ENCODE results near the gene TMEM101. TPM values are rescaled to one million over a fixed set of nuclear protein-coding genes. Genes with fewer than 3 reads are reported as not detected.
A peak's percentile ranks its signal among the peaks of the same experiment; 100 is the strongest.

Gene TMEM101
- total and polyA plus RNA-seq, 2 of the 13 experiments (the other 11 are each of a cell fraction or from before 2014, with no cell fraction given): 72.0 to 100 TPM

DNA sequence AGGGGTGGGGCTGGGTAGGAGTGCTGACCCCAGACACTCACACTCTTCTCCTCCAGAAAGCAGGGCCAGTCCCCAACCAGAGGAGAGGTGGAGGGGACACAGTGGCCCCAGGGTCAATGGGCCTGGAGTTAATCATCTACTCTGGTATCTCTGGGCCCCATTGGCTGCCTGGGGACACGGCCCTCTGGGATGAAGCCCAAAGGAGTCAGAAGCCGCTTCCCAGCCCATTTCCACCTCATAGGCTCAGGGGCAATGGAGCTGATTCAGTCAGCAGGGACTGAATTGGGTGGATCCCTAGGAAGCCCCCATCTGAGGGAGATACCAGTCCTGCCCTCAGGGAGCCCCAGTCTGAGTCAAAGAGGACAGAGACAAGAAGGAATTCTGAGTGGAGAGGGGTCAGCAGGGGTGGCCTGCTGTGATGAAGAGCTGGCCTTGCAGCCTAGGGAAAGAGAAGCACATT is 13.3 kb downstream of the TMEM101 start (continued):
- TF ChIP-seq, protein P1, sequence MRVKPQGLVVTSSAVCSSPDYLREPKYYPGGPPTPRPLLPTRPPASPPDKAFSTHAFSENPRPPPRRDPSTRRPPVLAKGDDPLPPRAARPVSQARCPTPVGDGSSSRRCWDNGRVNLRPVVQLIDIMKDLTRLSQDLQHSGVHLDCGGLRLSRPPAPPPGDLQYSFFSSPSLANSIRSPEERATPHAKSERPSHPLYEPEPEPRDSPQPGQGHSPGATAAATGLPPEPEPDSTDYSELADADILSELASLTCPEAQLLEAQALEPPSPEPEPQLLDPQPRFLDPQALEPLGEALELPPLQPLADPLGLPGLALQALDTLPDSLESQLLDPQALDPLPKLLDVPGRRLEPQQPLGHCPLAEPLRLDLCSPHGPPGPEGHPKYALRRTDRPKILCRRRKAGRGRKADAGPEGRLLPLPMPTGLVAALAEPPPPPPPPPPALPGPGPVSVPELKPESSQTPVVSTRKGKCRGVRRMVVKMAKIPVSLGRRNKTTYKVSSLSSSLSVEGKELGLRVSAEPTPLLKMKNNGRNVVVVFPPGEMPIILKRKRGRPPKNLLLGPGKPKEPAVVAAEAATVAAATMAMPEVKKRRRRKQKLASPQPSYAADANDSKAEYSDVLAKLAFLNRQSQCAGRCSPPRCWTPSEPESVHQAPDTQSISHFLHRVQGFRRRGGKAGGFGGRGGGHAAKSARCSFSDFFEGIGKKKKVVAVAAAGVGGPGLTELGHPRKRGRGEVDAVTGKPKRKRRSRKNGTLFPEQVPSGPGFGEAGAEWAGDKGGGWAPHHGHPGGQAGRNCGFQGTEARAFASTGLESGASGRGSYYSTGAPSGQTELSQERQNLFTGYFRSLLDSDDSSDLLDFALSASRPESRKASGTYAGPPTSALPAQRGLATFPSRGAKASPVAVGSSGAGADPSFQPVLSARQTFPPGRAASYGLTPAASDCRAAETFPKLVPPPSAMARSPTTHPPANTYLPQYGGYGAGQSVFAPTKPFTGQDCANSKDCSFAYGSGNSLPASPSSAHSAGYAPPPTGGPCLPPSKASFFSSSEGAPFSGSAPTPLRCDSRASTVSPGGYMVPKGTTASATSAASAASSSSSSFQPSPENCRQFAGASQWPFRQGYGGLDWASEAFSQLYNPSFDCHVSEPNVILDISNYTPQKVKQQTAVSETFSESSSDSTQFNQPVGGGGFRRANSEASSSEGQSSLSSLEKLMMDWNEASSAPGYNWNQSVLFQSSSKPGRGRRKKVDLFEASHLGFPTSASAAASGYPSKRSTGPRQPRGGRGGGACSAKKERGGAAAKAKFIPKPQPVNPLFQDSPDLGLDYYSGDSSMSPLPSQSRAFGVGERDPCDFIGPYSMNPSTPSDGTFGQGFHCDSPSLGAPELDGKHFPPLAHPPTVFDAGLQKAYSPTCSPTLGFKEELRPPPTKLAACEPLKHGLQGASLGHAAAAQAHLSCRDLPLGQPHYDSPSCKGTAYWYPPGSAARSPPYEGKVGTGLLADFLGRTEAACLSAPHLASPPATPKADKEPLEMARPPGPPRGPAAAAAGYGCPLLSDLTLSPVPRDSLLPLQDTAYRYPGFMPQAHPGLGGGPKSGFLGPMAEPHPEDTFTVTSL (CRISPR knock-in tag; IDR thresholded peaks at IDR 0.05; ENCODE audit: borderline replicate concordance): peak; percentile 56; the same call in 1 of the 2 replicates
- TF ChIP-seq, protein P2, sequence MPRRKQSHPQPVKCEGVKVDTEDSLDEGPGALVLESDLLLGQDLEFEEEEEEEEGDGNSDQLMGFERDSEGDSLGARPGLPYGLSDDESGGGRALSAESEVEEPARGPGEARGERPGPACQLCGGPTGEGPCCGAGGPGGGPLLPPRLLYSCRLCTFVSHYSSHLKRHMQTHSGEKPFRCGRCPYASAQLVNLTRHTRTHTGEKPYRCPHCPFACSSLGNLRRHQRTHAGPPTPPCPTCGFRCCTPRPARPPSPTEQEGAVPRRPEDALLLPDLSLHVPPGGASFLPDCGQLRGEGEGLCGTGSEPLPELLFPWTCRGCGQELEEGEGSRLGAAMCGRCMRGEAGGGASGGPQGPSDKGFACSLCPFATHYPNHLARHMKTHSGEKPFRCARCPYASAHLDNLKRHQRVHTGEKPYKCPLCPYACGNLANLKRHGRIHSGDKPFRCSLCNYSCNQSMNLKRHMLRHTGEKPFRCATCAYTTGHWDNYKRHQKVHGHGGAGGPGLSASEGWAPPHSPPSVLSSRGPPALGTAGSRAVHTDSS (CRISPR knock-in tag; conservative IDR thresholded peaks at IDR 0.05): 0 out of 2 replicates have a peak, but pooled peaks have one; percentile 33
- TF ChIP-seq ZSCAN25 (CRISPR knock-in tag; IDR thresholded peaks at IDR 0.05) (peak; percentile 80; the same call in 1 of the 2 replicates), TP53 (CRISPR knock-in tag; conservative IDR thresholded peaks at IDR 0.05) (no peak), RXRB (CRISPR knock-in tag; IDR thresholded peaks at IDR 0.05; ENCODE audit: borderline replicate concordance) (peak; percentile 85), TSC22D2 (CRISPR knock-in tag; IDR thresholded peaks at IDR 0.05; ENCODE audit: borderline replicate concordance) (no peak; the same call in 1 of the 2 replicates), ZFP82 (CRISPR knock-in tag; IDR thresholded peaks at IDR 0.05; ENCODE audit: borderline replicate concordance) (0 out of 2 replicates have a peak, but pooled peaks have one; percentile 4), LCORL (IDR thresholded peaks at IDR 0.05) (no peak), LCORL (CRISPR knock-in tag; IDR thresholded peaks at IDR 0.05) (peak; percentile 86; the same call in 1 of the 2 replicates), SRY (CRISPR knock-in tag; IDR thresholded peaks at IDR 0.05) (peak; percentile 51; the same call in 1 of the 2 replicates), GATAD2A (CRISPR knock-in tag; IDR thresholded peaks at IDR 0.05) (peak; percentile 64), ZNF3 (CRISPR knock-in tag; IDR thresholded peaks at IDR 0.05) (no peak), NFIB (CRISPR knock-in tag; IDR thresholded peaks at IDR 0.05; ENCODE audit: borderline replicate concordance) (no peak), NR2C2 (CRISPR knock-in tag; IDR thresholded peaks at IDR 0.05; ENCODE audit: borderline replicate concordance) (peak; percentile 76), CEBPB (IDR thresholded peaks at IDR 0.05; ENCODE audit: borderline replicate concordance, low read depth, low read length) (no peak), PAF1 (CRISPR knock-in tag; IDR thresholded peaks at IDR 0.05) (0 out of 2 replicates have a peak, but pooled peaks have one; percentile 67), IRF2 (CRISPR knock-in tag; IDR thresholded peaks at IDR 0.05) (peak; percentile 77; the same call in 1 of the 2 replicates), TCF7 (IDR thresholded peaks at IDR 0.05; ENCODE audit: low read depth) (no peak)
- TF ChIP-seq, protein P3, sequence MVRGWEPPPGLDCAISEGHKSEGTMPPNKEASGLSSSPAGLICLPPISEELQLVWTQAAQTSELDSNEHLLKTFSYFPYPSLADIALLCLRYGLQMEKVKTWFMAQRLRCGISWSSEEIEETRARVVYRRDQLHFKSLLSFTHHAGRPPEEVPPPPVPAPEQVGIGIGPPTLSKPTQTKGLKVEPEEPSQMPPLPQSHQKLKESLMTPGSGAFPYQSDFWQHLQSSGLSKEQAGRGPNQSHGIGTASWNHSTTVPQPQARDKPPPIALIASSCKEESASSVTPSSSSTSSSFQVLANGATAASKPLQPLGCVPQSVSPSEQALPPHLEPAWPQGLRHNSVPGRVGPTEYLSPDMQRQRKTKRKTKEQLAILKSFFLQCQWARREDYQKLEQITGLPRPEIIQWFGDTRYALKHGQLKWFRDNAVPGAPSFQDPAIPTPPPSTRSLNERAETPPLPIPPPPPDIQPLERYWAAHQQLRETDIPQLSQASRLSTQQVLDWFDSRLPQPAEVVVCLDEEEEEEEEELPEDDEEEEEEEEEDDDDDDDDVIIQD (CRISPR knock-in tag; IDR thresholded peaks at IDR 0.05; ENCODE audit: low read depth): peak; percentile 63; the same call in 1 of the 2 replicates
- TF ChIP-seq, protein P4, sequence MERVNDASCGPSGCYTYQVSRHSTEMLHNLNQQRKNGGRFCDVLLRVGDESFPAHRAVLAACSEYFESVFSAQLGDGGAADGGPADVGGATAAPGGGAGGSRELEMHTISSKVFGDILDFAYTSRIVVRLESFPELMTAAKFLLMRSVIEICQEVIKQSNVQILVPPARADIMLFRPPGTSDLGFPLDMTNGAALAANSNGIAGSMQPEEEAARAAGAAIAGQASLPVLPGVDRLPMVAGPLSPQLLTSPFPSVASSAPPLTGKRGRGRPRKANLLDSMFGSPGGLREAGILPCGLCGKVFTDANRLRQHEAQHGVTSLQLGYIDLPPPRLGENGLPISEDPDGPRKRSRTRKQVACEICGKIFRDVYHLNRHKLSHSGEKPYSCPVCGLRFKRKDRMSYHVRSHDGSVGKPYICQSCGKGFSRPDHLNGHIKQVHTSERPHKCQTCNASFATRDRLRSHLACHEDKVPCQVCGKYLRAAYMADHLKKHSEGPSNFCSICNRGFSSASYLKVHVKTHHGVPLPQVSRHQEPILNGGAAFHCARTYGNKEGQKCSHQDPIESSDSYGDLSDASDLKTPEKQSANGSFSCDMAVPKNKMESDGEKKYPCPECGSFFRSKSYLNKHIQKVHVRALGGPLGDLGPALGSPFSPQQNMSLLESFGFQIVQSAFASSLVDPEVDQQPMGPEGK (CRISPR knock-in tag; IDR thresholded peaks at IDR 0.05): peak; percentile 80

All from HepG2 (cell line).